Stimulated activated naive CD8-positive, alpha-beta T cell treated with anti-CD3 and anti-CD28 coated beads, Interleukin-15, Interleukin-2, amounts not matched to agents 100 ng/mL and 50 ng/mL, for 24 hours (primary cell): ENCODE results near the gene C1QTNF5.
A peak's percentile ranks its signal among the peaks of the same experiment; 100 is the strongest.

Source experiments
- H3K27ac Mint-ChIP-seq: one replicate; pipeline ENCODE4 v1.8.0; 2021; ENCODE audit warnings: mild to moderate bottlenecking, mixed read lengths
- H3K27me3 Mint-ChIP-seq: one replicate; pipeline ENCODE4 v1.8.0; 2021; ENCODE audit warnings: mixed read lengths
- H3K36me3 Mint-ChIP-seq: one replicate; pipeline ENCODE4 v1.8.0; 2021; ENCODE audit warnings: low read depth, mixed read lengths
- H3K4me1 Mint-ChIP-seq: one replicate; pipeline ENCODE4 v1.8.0; 2021; ENCODE audit warnings: low read depth, mixed read lengths
- H3K4me3 Mint-ChIP-seq: one replicate; pipeline ENCODE4 v1.8.0; 2021; ENCODE audit warnings: mild to moderate bottlenecking, mixed read lengths
- H3K9me3 Mint-ChIP-seq: one replicate; pipeline ENCODE4 v1.8.0; 2021; ENCODE audit warnings: mixed read lengths

Gene C1QTNF5

DNA sequence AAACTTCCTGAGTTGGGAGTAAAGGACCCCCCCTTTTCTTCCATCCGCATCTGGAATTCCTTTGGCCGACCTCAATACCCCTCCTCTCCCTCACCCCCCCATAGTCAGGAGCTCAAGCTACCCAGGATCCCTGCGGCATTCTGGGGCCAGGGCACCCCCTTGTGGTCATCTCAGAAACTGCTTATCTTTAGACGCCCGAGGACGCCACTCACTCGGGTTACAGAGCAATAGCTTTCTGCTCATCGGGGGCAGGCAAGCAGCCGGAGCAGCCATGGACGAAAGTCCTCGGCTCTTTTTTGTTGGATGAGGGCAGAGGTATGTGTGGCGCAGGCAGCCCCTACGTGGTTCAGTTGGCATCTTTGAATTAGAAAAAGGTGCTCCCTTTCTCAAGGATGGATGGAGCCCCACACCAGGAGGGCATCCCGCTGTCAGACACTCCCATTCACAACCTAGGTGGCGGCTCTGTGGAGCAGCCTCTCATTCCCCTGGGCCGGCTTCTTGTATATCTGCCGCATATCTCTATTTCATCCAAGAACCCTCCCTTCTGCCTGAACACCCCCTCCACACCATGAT, 2.3 kb downstream of the C1QTNF5 start:
- H3K9me3 Mint-ChIP-seq, result no peaks in the 10 kb centered on the region

GRCh38 chr11:119337581-119338317, 2.9 kb downstream of the C1QTNF5 start:
- no peak overlapping the region for H3K27ac Mint-ChIP-seq
- H3K4me3 Mint-ChIP-seq, result no peak overlapping the region
- H3K4me1 Mint-ChIP-seq, result peaks cover 49% of the 10 kb centered on the region
- H3K36me3 Mint-ChIP-seq, result peaks cover 16% of the 10 kb centered on the region
- no peaks in the 10 kb centered on the region for H3K9me3 Mint-ChIP-seq
- H3K27me3 Mint-ChIP-seq, result peaks cover 24% of the 10 kb centered on the region

More for the DNA sequence above, 2.3 kb downstream of the C1QTNF5 start:
- Mint-ChIP-seq H3K36me3 (peaks cover 16% of the 10 kb centered on the region), H3K4me1 (peaks cover 42% of the 10 kb centered on the region), H3K27ac (no peak overlapping the region), H3K4me3 (no peak overlapping the region), H3K27me3 (peaks cover 24% of the 10 kb centered on the region)

DNA sequence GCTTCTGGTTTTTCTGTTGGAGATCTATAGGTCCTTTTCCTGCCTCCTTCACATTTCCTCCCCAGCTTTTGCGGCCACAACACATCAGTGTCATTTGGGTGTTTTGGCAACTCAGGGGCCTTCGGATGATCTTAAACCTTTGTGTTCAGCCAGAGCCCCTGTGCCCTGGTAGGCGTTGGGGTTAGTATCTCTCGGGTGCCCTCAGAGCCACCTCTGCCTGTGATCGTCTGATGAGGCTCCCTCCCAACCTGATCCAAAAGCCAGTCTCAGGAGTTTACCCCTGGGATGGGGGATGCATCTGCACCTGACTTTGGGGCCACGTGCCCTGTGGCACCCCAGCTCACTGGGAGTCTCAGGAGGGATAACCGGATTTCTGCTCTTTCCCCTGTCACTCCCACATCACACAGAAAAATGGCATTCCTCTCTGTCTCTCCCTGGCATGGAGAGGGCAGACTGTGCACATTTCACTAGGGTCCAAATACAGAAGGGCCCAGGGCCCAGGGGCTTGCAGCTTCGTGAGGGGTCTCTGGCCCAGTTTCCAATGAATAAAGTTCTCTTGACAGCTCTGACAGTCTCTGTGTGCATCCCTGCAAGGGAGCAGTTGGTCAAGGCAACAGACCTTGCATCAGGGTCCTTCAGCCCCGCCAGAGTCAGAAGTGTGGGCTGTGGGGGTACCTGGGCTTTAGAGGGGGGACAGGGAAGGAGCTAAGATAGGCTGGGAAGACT, 3.8 kb downstream of the C1QTNF5 start:
- peaks cover 16% of the 10 kb centered on the region for H3K36me3 Mint-ChIP-seq
- no peak overlapping the region for H3K4me3 Mint-ChIP-seq
- peaks cover 50% of the 10 kb centered on the region for H3K4me1 Mint-ChIP-seq
- no peaks in the 10 kb centered on the region for H3K9me3 Mint-ChIP-seq
- H3K27ac Mint-ChIP-seq, result no peak overlapping the region
- peaks cover 21% of the 10 kb centered on the region for H3K27me3 Mint-ChIP-seq

DNA sequence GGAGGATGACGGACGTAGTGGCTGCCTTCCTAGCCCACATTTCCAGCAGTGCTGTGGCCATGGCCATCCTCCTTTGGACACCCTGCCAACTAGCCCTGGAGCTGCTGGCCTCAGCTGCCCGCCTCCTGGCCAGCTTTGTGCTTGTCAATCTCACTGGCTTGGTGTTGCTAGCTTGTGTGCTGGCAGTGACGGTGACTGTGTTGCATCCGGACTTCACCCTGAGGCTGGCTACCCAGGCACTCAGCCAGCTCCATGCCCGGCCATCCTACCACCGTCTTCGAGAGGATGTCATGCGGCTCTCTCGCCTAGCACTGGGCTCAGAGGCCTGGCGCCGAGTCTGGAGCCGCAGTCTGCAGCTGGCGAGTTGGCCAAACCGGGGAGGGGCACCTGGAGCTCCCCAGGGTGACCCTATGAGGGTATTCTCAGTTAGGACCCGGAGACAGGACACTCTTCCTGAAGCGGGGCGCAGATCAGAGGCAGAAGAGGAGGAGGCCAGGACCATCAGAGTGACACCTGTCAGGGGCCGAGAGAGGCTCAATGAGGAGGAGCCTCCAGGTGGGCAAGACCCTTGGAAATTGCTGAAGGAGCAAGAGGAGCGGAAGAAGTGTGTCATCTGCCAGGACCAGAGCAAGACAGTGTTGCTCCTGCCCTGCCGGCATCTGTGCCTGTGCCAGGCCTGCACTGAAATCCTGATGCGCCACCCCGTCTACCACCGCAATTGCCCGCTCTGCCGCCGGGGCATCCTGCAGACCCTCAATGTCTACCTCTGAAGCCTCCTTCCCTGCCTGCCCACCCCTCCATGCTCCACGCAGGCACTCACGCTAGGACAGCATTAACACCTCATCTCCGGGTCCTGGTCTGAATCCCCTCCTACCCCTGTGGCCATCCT, 4.8 kb downstream of the C1QTNF5 start:
- Mint-ChIP-seq H3K4me3 (peak overlapping the region; percentile 97), H3K4me1 (peaks cover 46% of the 10 kb centered on the region), H3K27ac (peak overlapping the region; percentile 98), H3K9me3 (no peaks in the 10 kb centered on the region), H3K36me3 (peaks cover 16% of the 10 kb centered on the region), H3K27me3 (peaks cover 13% of the 10 kb centered on the region)

DNA sequence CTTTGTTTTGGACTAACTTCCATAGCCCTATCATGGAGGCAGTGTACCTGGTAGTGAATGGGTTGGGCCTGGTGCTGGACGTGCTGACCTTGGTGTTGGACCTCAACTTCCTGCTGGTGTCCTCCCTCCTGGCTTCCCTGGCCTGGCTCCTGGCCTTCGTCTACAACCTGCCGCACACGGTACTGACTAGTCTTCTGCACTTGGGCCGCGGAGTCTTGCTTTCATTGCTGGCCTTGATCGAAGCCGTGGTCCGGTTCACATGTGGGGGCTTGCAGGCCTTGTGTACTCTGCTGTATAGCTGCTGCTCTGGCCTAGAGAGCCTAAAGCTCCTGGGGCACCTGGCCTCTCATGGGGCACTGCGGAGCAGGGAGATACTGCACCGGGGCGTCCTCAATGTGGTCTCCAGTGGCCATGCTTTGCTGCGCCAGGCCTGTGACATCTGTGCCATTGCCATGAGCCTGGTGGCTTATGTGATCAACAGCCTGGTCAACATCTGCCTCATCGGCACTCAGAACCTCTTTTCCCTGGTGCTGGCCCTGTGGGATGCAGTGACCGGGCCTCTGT, 5.5 kb downstream of the C1QTNF5 start:
- Mint-ChIP-seq H3K4me3 (peak overlapping the region; percentile 97), H3K4me1 (peaks cover 44% of the 10 kb centered on the region), H3K9me3 (no peaks in the 10 kb centered on the region), H3K36me3 (peaks cover 16% of the 10 kb centered on the region), H3K27ac (peak overlapping the region; percentile 98), H3K27me3 (peaks cover 10% of the 10 kb centered on the region)

DNA sequence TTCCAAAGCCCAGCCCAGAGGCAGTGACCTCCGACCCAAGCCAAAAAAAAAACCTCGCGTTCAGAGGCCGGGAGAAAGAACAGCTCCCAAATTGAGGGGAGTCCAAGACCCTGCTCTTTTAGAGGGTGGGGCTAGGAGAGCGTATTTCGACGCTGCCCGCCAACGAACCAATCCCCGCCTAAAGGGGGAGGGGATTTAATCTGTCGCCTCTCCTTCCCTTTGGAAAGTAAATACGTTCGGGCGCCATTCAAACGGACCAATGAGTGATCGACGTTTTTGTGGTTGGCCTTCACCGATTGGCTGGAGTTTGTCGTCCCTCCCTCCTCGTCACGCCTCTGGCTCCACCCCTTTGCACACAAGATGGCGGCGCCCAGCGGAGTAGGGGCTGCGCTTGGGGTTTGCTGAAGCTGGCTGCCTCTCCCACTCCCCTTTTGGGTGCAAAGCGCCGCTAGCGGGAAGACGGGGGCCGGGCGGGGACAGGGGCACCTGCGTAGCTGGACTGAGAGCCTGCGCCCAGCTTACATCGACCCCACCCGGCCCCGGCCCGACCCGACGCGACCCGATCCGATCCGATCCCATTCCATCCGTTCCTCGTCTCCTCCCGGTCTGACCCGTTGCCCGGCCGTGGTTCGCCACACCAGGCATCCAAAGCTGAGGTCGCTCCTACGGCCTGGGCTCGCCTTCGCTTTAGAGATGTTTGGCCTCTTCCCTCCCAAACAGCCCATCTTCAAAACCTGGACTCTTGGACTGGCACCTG, 6.3 kb downstream of the C1QTNF5 start, which contains the start of gene RNF26:
Gene RNF26 (plus strand): TSS at position 354 of the 757 bp plus-strand sequence. CDS start 596 bp downstream, outside the sequence.
- Mint-ChIP-seq H3K27ac (peak within 1 kb of the TSS; percentile 98), H3K4me3 (peak within 1 kb of the TSS; percentile 97), H3K9me3 (no peaks in the 10 kb centered on the region), H3K36me3 (peaks cover 16% of the 10 kb centered on the region), H3K4me1 (peaks cover 43% of the 10 kb centered on the region), H3K27me3 (peaks cover 9% of the 10 kb centered on the region)

DNA sequence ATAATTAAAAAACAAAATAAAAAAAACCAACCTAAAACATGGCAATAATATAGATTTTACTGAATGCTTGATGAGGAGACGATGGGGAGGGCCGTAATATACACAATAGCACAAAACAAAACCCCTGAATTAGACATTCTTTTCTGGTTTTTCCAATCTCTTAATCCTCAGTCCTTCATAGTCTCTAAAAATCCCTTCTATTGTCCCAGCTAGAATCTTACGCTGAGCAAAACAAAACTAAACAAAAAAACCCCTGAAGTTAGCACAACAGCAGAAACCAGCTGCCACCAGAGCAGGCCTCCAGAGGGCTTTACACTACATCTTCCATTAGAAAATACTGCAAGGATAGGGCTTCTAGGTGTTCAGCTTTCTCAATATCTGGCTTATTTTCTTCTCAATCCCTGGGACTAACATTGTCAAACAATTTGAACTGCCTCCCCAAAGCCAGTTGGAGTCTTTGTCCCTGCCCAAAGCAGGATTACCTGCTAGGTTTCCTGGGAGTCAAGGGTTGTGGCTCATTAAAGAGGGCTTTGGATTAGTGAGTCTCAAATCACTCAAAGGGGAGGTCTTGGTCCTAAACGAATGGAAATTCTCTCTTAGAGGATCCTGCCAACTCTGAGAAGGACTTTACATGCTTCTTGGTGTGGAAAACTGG, 8.4 kb downstream of the C1QTNF5 start:
- H3K9me3 Mint-ChIP-seq, result no peaks in the 10 kb centered on the region
- H3K4me3 Mint-ChIP-seq, result no peak overlapping the region
- H3K4me1 Mint-ChIP-seq, result peaks cover 33% of the 10 kb centered on the region
- H3K27ac Mint-ChIP-seq, result no peak overlapping the region
- peaks cover 11% of the 10 kb centered on the region for H3K36me3 Mint-ChIP-seq
- H3K27me3 Mint-ChIP-seq, result no peaks in the 10 kb centered on the region

- Mint-ChIP-seq H3K9me3 (no peaks in the 10 kb centered on the region), H3K27me3 (no peaks in the 10 kb centered on the region), H3K36me3 (no peaks in the 10 kb centered on the region), H3K4me1 (peaks cover 16% of the 10 kb centered on the region), H3K27ac (no peak overlapping the region), H3K4me3 (no peak overlapping the region)
Measured at GRCh38 chr11:119330237-119330636, 10.4 kb downstream of the C1QTNF5 start.

DNA sequence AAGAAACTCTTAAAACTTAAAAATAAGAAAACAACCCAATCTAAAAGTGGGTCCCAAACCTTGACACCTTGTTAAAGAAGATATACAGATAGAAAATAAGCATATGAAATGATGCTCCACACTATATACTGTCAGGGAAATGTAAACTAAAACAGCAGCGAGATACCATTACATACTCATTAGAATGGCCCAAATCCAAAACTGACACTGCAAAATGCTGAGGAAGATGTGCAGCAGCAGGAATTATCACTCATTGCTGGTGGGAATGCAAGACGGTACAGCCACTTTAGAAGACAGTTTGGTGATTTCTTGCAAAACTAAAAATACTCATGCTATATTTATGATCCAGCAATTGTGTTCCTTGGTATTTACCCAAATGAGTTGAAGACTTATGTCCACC, 11.4 kb downstream of the C1QTNF5 start:
- no peak overlapping the region for H3K4me3 Mint-ChIP-seq
- H3K9me3 Mint-ChIP-seq, result no peaks in the 10 kb centered on the region
- no peaks in the 10 kb centered on the region for H3K27me3 Mint-ChIP-seq
- peaks cover 14% of the 10 kb centered on the region for H3K4me1 Mint-ChIP-seq
- no peak overlapping the region for H3K27ac Mint-ChIP-seq
- H3K36me3 Mint-ChIP-seq, result no peaks in the 10 kb centered on the region

GRCh38 chr11:119324189-119324588, 16.5 kb downstream of the C1QTNF5 start:
- Mint-ChIP-seq H3K36me3 (no peaks in the 10 kb centered on the region), H3K9me3 (no peaks in the 10 kb centered on the region), H3K27ac (no peak overlapping the region), H3K4me3 (no peak overlapping the region), H3K27me3 (no peaks in the 10 kb centered on the region), H3K4me1 (peaks cover 16% of the 10 kb centered on the region)

DNA sequence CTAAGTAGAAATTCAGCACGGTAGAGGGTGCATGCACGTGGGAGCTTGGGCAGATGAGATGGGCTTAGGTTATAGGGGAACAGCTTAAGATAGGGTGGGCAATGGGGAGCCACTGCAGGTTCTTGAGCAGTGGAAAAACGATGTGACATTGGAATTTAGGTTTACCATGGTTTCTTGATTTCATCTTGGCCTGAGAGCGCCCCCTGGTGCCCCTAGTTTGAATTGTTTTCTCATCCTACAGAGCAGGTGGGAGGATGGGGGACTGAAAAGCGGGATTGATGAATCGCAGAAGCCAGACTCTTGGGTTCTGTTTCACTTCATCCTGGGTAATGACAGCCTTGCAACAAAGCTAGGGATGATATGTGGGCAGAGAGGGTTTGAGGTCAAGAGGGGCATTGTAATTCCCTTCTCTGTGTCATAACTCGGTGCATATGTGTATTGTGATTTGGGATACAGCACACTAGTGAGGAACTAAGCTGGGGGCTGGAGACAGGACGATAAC, 17.1 kb downstream of the C1QTNF5 start:
- no peak overlapping the region for H3K4me3 Mint-ChIP-seq

DNA sequence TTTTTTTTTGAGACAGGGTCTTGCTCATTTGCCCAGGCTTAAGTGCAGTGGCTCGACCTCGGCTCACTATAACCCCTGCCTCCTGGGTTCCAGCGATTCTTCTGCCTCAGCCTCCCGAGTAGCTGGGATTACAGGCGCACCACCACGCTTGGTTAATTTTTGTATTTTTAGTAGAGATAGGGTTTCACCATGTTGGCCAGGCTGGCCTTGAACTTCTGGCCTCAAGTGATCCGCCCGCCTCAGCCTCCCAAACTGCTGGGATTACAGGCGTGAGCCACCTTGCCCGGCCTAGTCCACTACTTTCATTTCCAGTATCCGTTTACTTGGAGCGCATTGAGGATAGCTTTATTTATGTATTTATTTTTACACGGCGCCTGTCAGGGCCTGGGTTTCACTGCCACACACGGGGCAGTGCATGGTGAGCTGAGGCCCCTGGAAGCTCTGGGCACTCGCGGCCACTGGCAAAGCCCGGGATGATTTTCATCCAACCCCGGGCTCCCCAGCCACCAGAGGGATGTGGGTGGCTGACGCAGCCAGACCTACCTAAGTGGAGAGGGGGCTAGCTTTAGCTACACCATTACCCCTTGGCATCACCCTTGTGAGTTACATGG, 17.7 kb downstream of the C1QTNF5 start:
- Mint-ChIP-seq H3K4me1 (peaks cover 16% of the 10 kb centered on the region), H3K27me3 (peaks cover 2% of the 10 kb centered on the region), H3K4me3 (no peak overlapping the region), H3K36me3 (no peaks in the 10 kb centered on the region), H3K27ac (no peak overlapping the region), H3K9me3 (no peaks in the 10 kb centered on the region)

More for the DNA sequence above, 17.1 kb downstream of the C1QTNF5 start:
- H3K27ac Mint-ChIP-seq, result no peak overlapping the region
- no peaks in the 10 kb centered on the region for H3K9me3 Mint-ChIP-seq
- H3K36me3 Mint-ChIP-seq, result no peaks in the 10 kb centered on the region
- peaks cover 16% of the 10 kb centered on the region for H3K4me1 Mint-ChIP-seq
- H3K27me3 Mint-ChIP-seq, result no peaks in the 10 kb centered on the region

GRCh38 chr11:119322360-119322739, 18.3 kb downstream of the C1QTNF5 start:
- Mint-ChIP-seq H3K4me3 (peak overlapping the region; percentile 84), H3K4me1 (peaks cover 16% of the 10 kb centered on the region), H3K27ac (no peak overlapping the region), H3K9me3 (no peaks in the 10 kb centered on the region), H3K36me3 (no peaks in the 10 kb centered on the region), H3K27me3 (peaks cover 7% of the 10 kb centered on the region)
